H9 (cell line): ENCODE results near the gene TRAPPC4. TPM values are rescaled to one million over a fixed set of nuclear protein-coding genes. Genes with fewer than 3 reads are reported as not detected.

Source experiments
- DNase-seq: peaks from one replicate; pipeline ENCODE4 v3.0.0-alpha.2; 2017
- H2AFZ ChIP-seq: one replicate; pipeline ENCODE4 v1.6.1; 2013; ENCODE audit warnings: mild to moderate bottlenecking, low read length, control low read depth, moderate library complexity
- H2AK5ac ChIP-seq: 2 replicates; pipeline ENCODE4 v1.6.1; 2013; ENCODE audit warnings: low read length, control low read depth, mixed read lengths; ENCODE audit not compliant: insufficient read length
- H2BK120ac ChIP-seq: one replicate; pipeline ENCODE4 v1.6.1; 2013; ENCODE audit warnings: low read depth, mild to moderate bottlenecking, low read length, control low read depth, inconsistent platforms; ENCODE audit not compliant: poor library complexity, severe bottlenecking
- H2BK12ac ChIP-seq: 2 replicates; pipeline ENCODE4 v1.6.1; 2013; ENCODE audit warnings: low read length, control low read depth, mixed read lengths, low read depth; ENCODE audit not compliant: insufficient read length
- H2BK15ac ChIP-seq: 2 replicates; pipeline ENCODE4 v1.6.1; 2013; ENCODE audit warnings: low read depth, low read length, control low read depth
- H2BK20ac ChIP-seq: one replicate; pipeline ENCODE4 v1.6.1; 2013; ENCODE audit warnings: low read depth, mild to moderate bottlenecking, low read length, control low read depth, inconsistent platforms; ENCODE audit not compliant: poor library complexity, severe bottlenecking
- H2BK5ac ChIP-seq: 2 replicates; pipeline ENCODE4 v1.6.1; 2013; ENCODE audit warnings: low read length, control low read depth, mixed read lengths; ENCODE audit not compliant: insufficient read length
- H3K14ac ChIP-seq: 2 replicates; pipeline ENCODE4 v1.6.1; 2013; ENCODE audit warnings: low read length, control low read depth; ENCODE audit not compliant: insufficient read depth
- H3K18ac ChIP-seq: 2 replicates; pipeline ENCODE4 v1.6.1; 2013; ENCODE audit warnings: low read depth, mild to moderate bottlenecking, mixed read lengths, low read length, control low read depth; ENCODE audit not compliant: insufficient read length
- H3K23ac ChIP-seq: 2 replicates; pipeline ENCODE4 v1.6.1; 2013; ENCODE audit warnings: low read length, control low read depth, mixed read lengths, low read depth; ENCODE audit not compliant: insufficient read length
- H3K23me2 ChIP-seq: 2 replicates; pipeline ENCODE4 v1.6.1; 2013; ENCODE audit warnings: low read depth, mild to moderate bottlenecking, mixed read lengths, low read length, control low read depth; ENCODE audit not compliant: insufficient read length, poor library complexity, severe bottlenecking
- H3K27ac ChIP-seq: 2 replicates; pipeline ENCODE4 v1.5.1; 2013; ENCODE audit warnings: low read length, control low read depth, mixed read lengths, low read depth; ENCODE audit not compliant: insufficient read length
- H3K27me3 ChIP-seq: 2 replicates; pipeline ENCODE4 v1.6.1; 2013; ENCODE audit warnings: low read length, control low read depth, inconsistent platforms; ENCODE audit not compliant: insufficient read depth
- H3K4ac ChIP-seq: 2 replicates; pipeline ENCODE4 v1.6.1; 2013; ENCODE audit warnings: low read depth, mild to moderate bottlenecking, control low read depth, inconsistent platforms, low read length, moderate library complexity
- H3K4me1 ChIP-seq: 2 replicates; pipeline ENCODE4 v1.6.1; 2013; ENCODE audit warnings: low read length, control low read depth, inconsistent platforms; ENCODE audit not compliant: insufficient read depth
- H3K4me2 ChIP-seq: 2 replicates; pipeline ENCODE4 v1.6.1; 2013; ENCODE audit warnings: low read length, control low read depth, mixed read lengths; ENCODE audit not compliant: insufficient read length, insufficient read depth
- H3K56ac ChIP-seq: 2 replicates; pipeline ENCODE4 v1.6.1; 2013; ENCODE audit warnings: low read depth, mild to moderate bottlenecking, mixed read lengths, low read length, control low read depth; ENCODE audit not compliant: insufficient read length
- H3K79me1 ChIP-seq: 2 replicates; pipeline ENCODE4 v1.6.1; 2013; ENCODE audit warnings: low read depth, mild to moderate bottlenecking, moderate library complexity, low read length, control low read depth, inconsistent platforms; ENCODE audit not compliant: insufficient read depth, poor library complexity, severe bottlenecking
- H3K79me2 ChIP-seq: 2 replicates; pipeline ENCODE4 v1.6.1; 2013; ENCODE audit warnings: low read length, control low read depth, inconsistent platforms; ENCODE audit not compliant: insufficient read depth
- H3K9ac ChIP-seq: 2 replicates; pipeline ENCODE4 v1.6.1; 2013; ENCODE audit warnings: low read length, control low read depth, mixed read lengths; ENCODE audit not compliant: insufficient read length; ENCODE audit errors: extremely low read depth
- H3K9me3 ChIP-seq: one replicate; pipeline ENCODE4 v1.6.1; 2013; ENCODE audit warnings: low read depth, low read length, inconsistent platforms; ENCODE audit not compliant: control insufficient read depth
- H3T11ph ChIP-seq: one replicate; pipeline ENCODE4 v1.6.1; 2013; ENCODE audit warnings: mild to moderate bottlenecking, low read length, control low read depth, inconsistent platforms
- H4K20me1 ChIP-seq: one replicate; pipeline ENCODE4 v1.6.1; 2013; ENCODE audit not compliant: control insufficient read depth, insufficient read length, insufficient read depth
- H4K5ac ChIP-seq: 2 replicates; pipeline ENCODE4 v1.6.1; 2013; ENCODE audit warnings: low read depth, mild to moderate bottlenecking, mixed read lengths, low read length, control low read depth; ENCODE audit not compliant: insufficient read length
- H4K8ac ChIP-seq: replicated peaks from 2 replicates; pipeline ENCODE4 v1.6.1; 2013; ENCODE audit warnings: low read length, control low read depth, mixed read lengths, low read depth; ENCODE audit not compliant: insufficient read length
- H4K91ac ChIP-seq: 2 replicates; pipeline ENCODE4 v1.6.1; 2013; ENCODE audit warnings: low read depth, mild to moderate bottlenecking, moderate library complexity, mixed read lengths, low read length, control low read depth; ENCODE audit not compliant: insufficient read length
- H3K27ac Mint-ChIP-seq, 3 experiments: 2 replicates in 2 of 3; 3 replicates in 1 of 3; pipeline ENCODE4 v1.8.0; 2020 to 2021; ENCODE audit warnings: mixed read lengths in 3 of 3, mild to moderate bottlenecking in 1 of 3, moderate library complexity in 1 of 3
- H3K27me3 Mint-ChIP-seq: 2 replicates; pipeline ENCODE4 v1.8.0; 2021; ENCODE audit warnings: low read depth, mild to moderate bottlenecking, moderate library complexity, mixed read lengths
- H3K36me3 Mint-ChIP-seq, 3 experiments: 2 replicates in 2 of 3; 3 replicates in 1 of 3; pipeline ENCODE4 v1.8.0; 2020 to 2021; ENCODE audit warnings: low read depth in 3 of 3, mixed read lengths in 3 of 3; ENCODE audit not compliant: insufficient read depth in 1 of 3
- H3K4me1 Mint-ChIP-seq, 2 experiments: 2 replicates each; pipeline ENCODE4 v1.8.0; 2020; ENCODE audit warnings: mixed read lengths in 2 of 2
- H3K4me3 Mint-ChIP-seq, 2 experiments: 2 replicates in 1 of 2; 3 replicates in 1 of 2; pipeline ENCODE4 v1.8.0; 2020 to 2021; ENCODE audit warnings: mild to moderate bottlenecking in 2 of 2, mixed read lengths in 2 of 2, moderate library complexity in 1 of 2
- H3K9me3 Mint-ChIP-seq, 2 experiments: 2 replicates in 1 of 2; 3 replicates in 1 of 2; pipeline ENCODE4 v1.8.0; 2020; ENCODE audit warnings: mild to moderate bottlenecking in 2 of 2, mixed read lengths in 2 of 2, moderate library complexity in 1 of 2
- CTCF ChIP-seq: fragments of 200-600 bp; sonication (generic); conservative IDR thresholded peaks from 3 replicates; pipeline ENCODE4 v1.8.0; 2021; ENCODE audit warnings: antibody characterized with exemption, mild to moderate bottlenecking
- WGBS: extraction: QIAGEN DNeasy Blood & Tissue Kit; methylation state at CpG from one replicate; pipeline ENCODE4 v1.1.7; 2013; ENCODE audit warnings: missing lambda C conversion rate, low lambda C conversion rate, mixed read lengths; ENCODE audit not compliant: insufficient read length; ENCODE audit errors: extremely low coverage; 5-methylcytosine and 5-hydroxymethylcytosine counted together
- total RNA-seq: library from RNA; stranded (reverse); gene quantifications from 2 replicates; pipeline ENCODE4 v1.2.1, GENCODE V29; 2021

The TRAPPC4 gene
- total RNA-seq, 1 experiment from 2014 or later: 82.8 TPM

GRCh38 chr11:119000906-119001305 lies 17.7 kb upstream of the TRAPPC4 start:
- no peak for TF ChIP-seq CTCF
- no peaks in the 10 kb centered on the region for H3K27me3 Mint-ChIP-seq

More at GRCh38 chr11:119000906-119001305, 17.7 kb upstream of the TRAPPC4 start:
- Histone ChIP-seq H3K56ac (no peak overlapping the region), H4K5ac (no peak overlapping the region), H3K4me2 (no peak overlapping the region), H3T11ph (no peak overlapping the region), H3K9ac (no peak overlapping the region), H4K8ac (no peak overlapping the region), H3K23ac (no peak overlapping the region), H3K4me1 (no peaks in the 10 kb centered on the region), H4K20me1 (no peaks in the 10 kb centered on the region), H3K27me3 (no peaks in the 10 kb centered on the region), H3K23me2 (peaks cover 11% of the 10 kb centered on the region), H2BK12ac (no peak overlapping the region), H2AK5ac (no peak overlapping the region), H3K79me2 (no peaks in the 10 kb centered on the region; the same call in 1 of the 2 replicates), H2AFZ (no peak overlapping the region), H2BK5ac (no peak overlapping the region), H3K18ac (no peak overlapping the region), H4K91ac (no peak overlapping the region), H3K27ac (no peak overlapping the region), H3K79me1 (no peaks in the 10 kb centered on the region), H3K9me3 (no peaks in the 10 kb centered on the region), H2BK20ac (no peak overlapping the region), H2BK15ac (no peak overlapping the region), H2BK120ac (no peak overlapping the region), H3K4ac (no peak overlapping the region), H3K14ac (no peak overlapping the region)
- no peak for DNase-seq
- Mint-ChIP-seq H3K4me1 (peaks cover 17 to 18% of the 10 kb centered on the region in 2 experiments), H3K27ac (peak overlapping the region in 2 of 3 experiments; percentile 44 to 51; a peak in 1 of 7 replicates), H3K4me3 (no peak overlapping the region), H3K9me3 (no peaks in the 10 kb centered on the region), H3K36me3 (peaks cover 28 to 73% (median 55%) of the 10 kb centered on the region in 3 experiments)
- WGBS: no CpG with 5 or more reads among the region's 1 CpG
